IMR-90 (cell line): Measurements from ENCODE around the gene DUSP28. TPM values are rescaled to one million over a fixed set of nuclear protein-coding genes. Genes with fewer than 3 reads are reported as not detected.

Experiments used
- ATAC-seq: fragments of 200-7000 bp; cut with Tn5 transposase; 2 replicates; pipeline ENCODE4 v1.9.1; 2020; ENCODE audit warnings: low read depth, mild to moderate bottlenecking, moderate library complexity
- BruUV-seq: library from RNA; stranded (reverse); fragments of 400-500 nt; replicated peaks from 2 replicates; lab custom pipeline; 2021; lab: Mats Ljungman, UMichigan
- CTCF ChIA-PET: fragments of 300-600 bp; formaldehyde crosslinking; extraction: SDS; loops from one replicate; lab custom pipeline; 2021; ENCODE audit warnings: antibody characterized with exemption; lab: Yijun Ruan, JAX
- POLR2A ChIA-PET: fragments of 300-600 bp; sonication (Branson Sonifier 250); formaldehyde crosslinking; loops from one replicate; lab custom pipeline; 2022; ENCODE audit warnings: antibody characterized with exemption; ENCODE audit not compliant: unreplicated experiment; lab: Charles Lee
- DNase-seq: peaks from one replicate; pipeline ENCODE4 v3.0.0; 2013
- H2AFZ ChIP-seq: replicated peaks from 2 replicates; pipeline ENCODE3; 2013; ENCODE audit warnings: low read length, mild to moderate bottlenecking; ENCODE audit not compliant: poor library complexity
- H2AK5ac ChIP-seq: 2 replicates; pipeline ENCODE4 v1.6.1; 2013; ENCODE audit warnings: low read depth, low read length, inconsistent platforms
- H2AK9ac ChIP-seq: replicated peaks from 2 replicates; pipeline ENCODE3; 2013; ENCODE audit warnings: mild to moderate bottlenecking, low read depth, low read length, moderate library complexity; ENCODE audit not compliant: poor library complexity
- H2BK120ac ChIP-seq: 2 replicates; pipeline ENCODE4 v1.6.1; 2013; ENCODE audit warnings: low read depth, low read length, inconsistent platforms
- H2BK15ac ChIP-seq: 3 replicates; pipeline ENCODE4 v1.6.1; 2013; ENCODE audit warnings: low read depth, low read length, inconsistent platforms
- H2BK20ac ChIP-seq: 2 replicates; pipeline ENCODE4 v1.6.1; 2013; ENCODE audit warnings: low read depth, mild to moderate bottlenecking, inconsistent platforms, low read length, moderate library complexity
- H2BK5ac ChIP-seq: 2 replicates; pipeline ENCODE4 v1.6.1; 2013; ENCODE audit warnings: mild to moderate bottlenecking, low read depth, low read length, inconsistent platforms; ENCODE audit not compliant: poor library complexity, severe bottlenecking
- H3K14ac ChIP-seq: replicated peaks from 2 replicates; pipeline ENCODE4 v1.6.1; 2013; ENCODE audit warnings: low read depth, low read length, inconsistent platforms
- H3K18ac ChIP-seq: 2 replicates; pipeline ENCODE4 v1.6.1; 2013; ENCODE audit warnings: low read depth, low read length, control low read depth
- H3K23ac ChIP-seq: 2 replicates; pipeline ENCODE4 v1.6.1; 2013; ENCODE audit warnings: low read depth, low read length, inconsistent platforms
- H3K27ac ChIP-seq: 2 replicates; pipeline ENCODE4 v1.5.1; 2013; ENCODE audit warnings: mild to moderate bottlenecking, control low read depth, low read length; ENCODE audit not compliant: insufficient read depth
- H3K27me3 ChIP-seq: 2 replicates; pipeline ENCODE4 v1.6.1; 2013; ENCODE audit warnings: low read length; ENCODE audit not compliant: control insufficient read depth, insufficient read depth
- H3K36me3 ChIP-seq: 2 replicates; pipeline ENCODE4 v1.6.1; 2013; ENCODE audit warnings: low read length, mixed read lengths; ENCODE audit not compliant: control insufficient read depth, insufficient read depth
- H3K4ac ChIP-seq: 2 replicates; pipeline ENCODE4 v1.6.1; 2013; ENCODE audit warnings: low read depth, low read length, inconsistent platforms
- H3K4me1 ChIP-seq: 2 replicates; pipeline ENCODE4 v1.6.1; 2013; ENCODE audit warnings: low read length, mixed read lengths; ENCODE audit not compliant: control insufficient read depth, insufficient read depth
- H3K4me2 ChIP-seq: 2 replicates; pipeline ENCODE4 v1.6.1; 2013; ENCODE audit warnings: low read depth, mild to moderate bottlenecking, control low read depth, low read length, moderate library complexity
- H3K4me3 ChIP-seq: 2 replicates; pipeline ENCODE4 v1.5.1; 2013; ENCODE audit warnings: low read depth, mild to moderate bottlenecking, control low read depth, low read length, moderate library complexity; ENCODE audit not compliant: insufficient read depth
- H3K56ac ChIP-seq: 2 replicates; pipeline ENCODE4 v1.6.1; 2013; ENCODE audit warnings: low read length, inconsistent platforms; ENCODE audit not compliant: insufficient read depth; ENCODE audit errors: extremely low read depth
- H3K79me1 ChIP-seq, 2 experiments: 2 replicates each; pipeline ENCODE4 v1.6.1; 2013; ENCODE audit warnings: low read length in 2 of 2, inconsistent platforms in 1 of 2, low read depth in 1 of 2
- H3K9ac ChIP-seq: 2 replicates; pipeline ENCODE4 v1.6.1; 2013; ENCODE audit warnings: low read depth, low read length, control low read depth
- H3K9me1 ChIP-seq: 2 replicates; pipeline ENCODE4 v1.6.1; 2013; ENCODE audit warnings: low read length, inconsistent platforms; ENCODE audit not compliant: insufficient read depth
- H3K9me3 ChIP-seq: 2 replicates; pipeline ENCODE4 v1.6.1; 2013; ENCODE audit warnings: low read length; ENCODE audit not compliant: control insufficient read depth, insufficient read depth
- H4K20me1 ChIP-seq: 2 replicates; pipeline ENCODE4 v1.6.1; 2013; ENCODE audit warnings: low read length, inconsistent platforms; ENCODE audit not compliant: insufficient read depth
- H4K5ac ChIP-seq: 2 replicates; pipeline ENCODE4 v1.6.1; 2013; ENCODE audit warnings: mild to moderate bottlenecking, low read depth, low read length, control low read depth
- H4K8ac ChIP-seq, 2 experiments: 2 replicates each; pipeline ENCODE4 v1.6.1; 2013; ENCODE audit warnings: low read depth in 2 of 2, low read length in 2 of 2, control low read depth in 1 of 2, inconsistent platforms in 1 of 2
- H4K91ac ChIP-seq: 2 replicates; pipeline ENCODE4 v1.6.1; 2013; ENCODE audit warnings: low read depth, low read length, inconsistent platforms; ENCODE audit not compliant: insufficient read depth
- CHD1 ChIP-seq: IDR thresholded peaks from 2 replicates; pipeline ENCODE4 v1.6.1; 2012; ENCODE audit warnings: low read depth, low read length, improper control_type of control experiment
- FOS ChIP-seq: fragments of 150-350 bp; IDR thresholded peaks from 2 replicates; pipeline ENCODE4 v1.6.1; 2016; ENCODE audit warnings: low read depth, low read length
- MAZ ChIP-seq: IDR thresholded peaks from 2 replicates; pipeline ENCODE4 v1.6.1; 2012; ENCODE audit warnings: low read depth, mild to moderate bottlenecking, low read length, improper control_type of control experiment, moderate library complexity, borderline replicate concordance
- MXI1 ChIP-seq: IDR thresholded peaks from 2 replicates; pipeline ENCODE4 v1.6.1; 2012; ENCODE audit warnings: low read depth, mild to moderate bottlenecking, low read length, moderate library complexity, borderline replicate concordance
- RCOR1 ChIP-seq: IDR thresholded peaks from 2 replicates; pipeline ENCODE4 v1.6.1; 2012; ENCODE audit warnings: mild to moderate bottlenecking, low read length, improper control_type of control experiment; ENCODE audit not compliant: insufficient replicate concordance
- SMC3 ChIP-seq: fragments of 150-350 bp; IDR thresholded peaks from 2 replicates; pipeline ENCODE4 v1.6.1; 2016; ENCODE audit warnings: low read depth, mild to moderate bottlenecking, antibody characterized with exemption, low read length, moderate library complexity
- WGBS, 2 experiments: methylation state at CpG; one replicate each; pipeline versions ENCODE4 v1.1.5 to v1.1.7; 2013; ENCODE audit warnings: missing lambda C conversion rate in 2 of 2; ENCODE audit not compliant: insufficient read length in 1 of 2; ENCODE audit errors: extremely low coverage in 2 of 2; 5-methylcytosine and 5-hydroxymethylcytosine counted together
- dilution Hi-C: fragments of 300-500 bp; cut with HindIII; formaldehyde crosslinking; loops from one replicate; pipeline ENCODE4 v1.14.3; 2018; ENCODE audit warnings: low sequenced_read_pairs; ENCODE audit not compliant: unreplicated experiment
- in situ Hi-C: fragments of 300-500 bp; cut with MboI; formaldehyde crosslinking; loops from 3 replicates; pipeline ENCODE4 v1.14.3; 2019; ENCODE audit warnings: low sequenced_read_pairs, inconsistent platforms, mixed read lengths
- intact Hi-C: fragments of 100-400 bp; cut with micrococcal nuclease; formaldehyde crosslinking; loops from 2 replicates; pipeline ENCODE4 v1.10.0; 2022
- polyA plus RNA-seq, 3 experiments: library from polyadenylated mRNA; depleted of rRNA; stranded (reverse); fragments of >200 nt; gene quantifications; 2 replicates each; pipeline ENCODE4 v1.2.3, GENCODE V29; 2012; ENCODE audit warnings: low replicate concordance in 1 of 3
- total RNA-seq: library from RNA; depleted of rRNA; stranded (reverse); fragments of >200 nt; gene quantifications from 2 replicates; pipeline ENCODE4 v1.2.3, GENCODE V29; 2012
- TF ChIP-seq, protein P1 (sequence below): fragments of 150-350 bp; IDR thresholded peaks from 2 replicates; pipeline ENCODE4 v1.6.1; 2017; ENCODE audit warnings: mild to moderate bottlenecking, antibody characterized with exemption, low read length, low read depth
- TF ChIP-seq, protein P2 (sequence below): fragments of 150-350 bp; IDR thresholded peaks from 2 replicates; pipeline ENCODE4 v1.6.1; 2016; ENCODE audit warnings: low read depth, mild to moderate bottlenecking, low read length, moderate library complexity, borderline replicate concordance

Gene DUSP28
- total and polyA plus RNA-seq, 2 of the 4 experiments (the other 2 are of a cell fraction) = 1.1 to 3.3 TPM

DNA sequence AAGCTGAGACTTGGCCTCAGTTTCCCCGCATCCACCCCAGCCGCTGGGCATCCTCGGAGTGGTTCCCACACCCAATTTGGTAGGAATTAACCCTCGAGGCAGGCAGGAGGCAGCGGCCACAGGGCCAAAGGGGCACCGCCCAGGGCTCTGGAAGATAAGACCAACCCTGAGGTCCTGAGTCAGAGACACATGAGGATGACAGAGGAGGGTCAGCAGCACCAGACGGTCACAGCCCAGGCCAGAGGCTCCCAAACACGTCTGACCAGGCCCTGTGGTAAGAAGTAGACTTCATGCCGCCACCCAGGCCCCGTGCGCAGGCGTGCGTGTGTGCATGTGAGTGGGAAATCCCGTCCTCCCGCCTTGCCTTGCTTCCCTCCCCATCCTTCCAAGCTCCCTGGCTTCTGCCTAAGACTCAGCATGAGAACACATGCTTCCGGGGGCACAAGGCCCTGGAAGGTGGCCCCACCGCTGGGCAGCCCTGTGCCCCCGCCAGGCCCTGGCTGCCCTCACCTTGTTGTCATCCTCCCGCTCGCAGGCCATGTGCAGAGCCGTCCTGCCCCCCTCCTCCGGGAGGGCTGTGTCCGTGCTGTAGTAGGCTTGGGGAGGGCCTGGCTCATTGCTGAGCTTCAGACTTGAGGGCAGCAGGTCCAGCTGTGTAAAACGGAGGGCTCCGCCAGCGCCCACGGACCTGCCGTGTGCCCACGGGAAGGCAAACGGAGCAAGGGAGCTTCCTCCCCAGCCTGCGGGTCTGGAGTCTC, 48.6 kb upstream of the DUSP28 start:
- no peak overlapping the region for H3K4me2 ChIP-seq
- no peak overlapping the region for H2BK5ac ChIP-seq
- no TSS peak for BruUV-seq
- no peak for DNase-seq
- H3K18ac ChIP-seq = no peak overlapping the region
- no peak for ATAC-seq
- no peak overlapping the region for H2AK9ac ChIP-seq
- no peak overlapping the region for H3K56ac ChIP-seq
- no peaks in the 10 kb centered on the region for H3K27me3 ChIP-seq
- intact Hi-C loops = loop anchor here (5.0 kb wide), 1 partner anchor 191 kb away; no protein-coding TSS in a partner anchor
- ChIA-PET CTCF (interaction anchor here (0.6 kb wide), 1 partner anchor 329 kb away, joined by 3 read pairs; no protein-coding TSS in a partner anchor), POLR2A (no interaction called here)
- no peak overlapping the region for H4K5ac ChIP-seq
- H3K4me3 ChIP-seq = no peak overlapping the region
- H2AFZ ChIP-seq = no peak overlapping the region
- H2BK20ac ChIP-seq = no peak overlapping the region
- no peaks in the 10 kb centered on the region for H3K9me1 ChIP-seq
- no peak overlapping the region for H3K23ac ChIP-seq
- 0 out of 2 replicates have a peak, but pooled peaks cover 3% of the 10 kb centered on the region for H4K20me1 ChIP-seq
- H3K27ac ChIP-seq = no peak overlapping the region
- H2AK5ac ChIP-seq = no peak overlapping the region
- no peak overlapping the region for H2BK120ac ChIP-seq
- H2BK15ac ChIP-seq = no peak overlapping the region
- H4K91ac ChIP-seq = no peak overlapping the region
- in situ Hi-C loops = no loop called here
- H3K36me3 ChIP-seq = no peaks in the 10 kb centered on the region
- no peak overlapping the region for H3K14ac ChIP-seq
- no peaks in the 10 kb centered on the region for H3K79me1 ChIP-seq
- H4K8ac ChIP-seq = no peak overlapping the region
- H3K9me3 ChIP-seq = no peaks in the 10 kb centered on the region
- H3K4ac ChIP-seq = no peak overlapping the region
- TF ChIP-seq CHD1 (no peak), FOS (no peak), MXI1 (no peak), MAZ (no peak), RCOR1 (no peak), SMC3 (no peak)
- TF ChIP-seq, protein P1, sequence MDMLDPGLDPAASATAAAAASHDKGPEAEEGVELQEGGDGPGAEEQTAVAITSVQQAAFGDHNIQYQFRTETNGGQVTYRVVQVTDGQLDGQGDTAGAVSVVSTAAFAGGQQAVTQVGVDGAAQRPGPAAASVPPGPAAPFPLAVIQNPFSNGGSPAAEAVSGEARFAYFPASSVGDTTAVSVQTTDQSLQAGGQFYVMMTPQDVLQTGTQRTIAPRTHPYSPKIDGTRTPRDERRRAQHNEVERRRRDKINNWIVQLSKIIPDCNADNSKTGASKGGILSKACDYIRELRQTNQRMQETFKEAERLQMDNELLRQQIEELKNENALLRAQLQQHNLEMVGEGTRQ = no peak
- TF ChIP-seq, protein P2, sequence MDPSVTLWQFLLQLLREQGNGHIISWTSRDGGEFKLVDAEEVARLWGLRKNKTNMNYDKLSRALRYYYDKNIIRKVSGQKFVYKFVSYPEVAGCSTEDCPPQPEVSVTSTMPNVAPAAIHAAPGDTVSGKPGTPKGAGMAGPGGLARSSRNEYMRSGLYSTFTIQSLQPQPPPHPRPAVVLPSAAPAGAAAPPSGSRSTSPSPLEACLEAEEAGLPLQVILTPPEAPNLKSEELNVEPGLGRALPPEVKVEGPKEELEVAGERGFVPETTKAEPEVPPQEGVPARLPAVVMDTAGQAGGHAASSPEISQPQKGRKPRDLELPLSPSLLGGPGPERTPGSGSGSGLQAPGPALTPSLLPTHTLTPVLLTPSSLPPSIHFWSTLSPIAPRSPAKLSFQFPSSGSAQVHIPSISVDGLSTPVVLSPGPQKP = no peak
- H3K4me1 ChIP-seq = peaks cover 1% of the 10 kb centered on the region; the same call in 1 of the 2 replicates
- no peak overlapping the region for H3K9ac ChIP-seq
- dilution Hi-C loops = no loop called here
- 93% methylated on average over 19 of the region's 31 CpGs; no CpG with 5 or more reads in 1 of the 2 experiments for whole genome bisulfite sequencing, 2 experiments
